HG03378 (cell line): ENCODE measurements around the gene PCMT1.
"Not testable (repeated sequence)": the region's sequence is repeated elsewhere in the genome, so short reads cannot be mapped to it uniquely, and the experiment has no call there.

Experiments used
- ATAC-seq: cut with Tn5 transposase; IDR thresholded peaks from one replicate; pipeline ENCODE4 v1.9.1; 2021; ENCODE audit warnings: mild to moderate bottlenecking, moderate library complexity; ENCODE audit not compliant: unreplicated experiment

Gene PCMT1

GRCh38 chr6:149813351-149813750 lies 63.8 kb downstream of the PCMT1 start:
- ATAC-seq, result no peak

- no peak for ATAC-seq
Observed at GRCh38 chr6:149815788-149816187, 66.2 kb downstream of the PCMT1 start.

GRCh38 chr6:149820506-149820905 lies 71.0 kb downstream of the PCMT1 start:
- ATAC-seq, result no peak

- ATAC-seq, result no peak
Observed at GRCh38 chr6:149821492-149821891, 72.0 kb downstream of the PCMT1 start.

- no peak for ATAC-seq
Observed at GRCh38 chr6:149823013-149823412, 73.5 kb downstream of the PCMT1 start.

- ATAC-seq, result no peak
Observed at GRCh38 chr6:149825292-149825691, 75.8 kb downstream of the PCMT1 start.

- no peak for ATAC-seq
Observed at GRCh38 chr6:149830731-149831307, 81.3 kb downstream of the PCMT1 start.

GRCh38 chr6:149831308-149831820 lies 81.8 kb downstream of the PCMT1 start:
- no peak for ATAC-seq

GRCh38 chr6:149833651-149834050 lies 84.1 kb downstream of the PCMT1 start:
- no peak for ATAC-seq

GRCh38 chr6:149834513-149835481 lies 85.3 kb downstream of the PCMT1 start:
- no peak for ATAC-seq

GRCh38 chr6:149840345-149841075 lies 91.0 kb downstream of the PCMT1 start:
- ATAC-seq, result no peak

GRCh38 chr6:149842331-149842730 lies 92.8 kb downstream of the PCMT1 start:
- ATAC-seq, result no peak

- no peak for ATAC-seq
Observed at GRCh38 chr6:149843051-149843633, 93.6 kb downstream of the PCMT1 start.

GRCh38 chr6:149844036-149844435 lies 94.5 kb downstream of the PCMT1 start:
- not testable (repeated sequence) for ATAC-seq

- ATAC-seq, result no peak
Observed at GRCh38 chr6:149844480-149844879, 94.9 kb downstream of the PCMT1 start.

GRCh38 chr6:149845549-149845948 lies 96.0 kb downstream of the PCMT1 start:
- no peak for ATAC-seq

- ATAC-seq, result no peak
Observed at GRCh38 chr6:149846321-149846720, 96.8 kb downstream of the PCMT1 start.

GRCh38 chr6:149847939-149848267 lies 98.4 kb downstream of the PCMT1 start:
- ATAC-seq, result no peak

GRCh38 chr6:149848343-149848742 lies 98.8 kb downstream of the PCMT1 start:
- not testable (repeated sequence) for ATAC-seq

GRCh38 chr6:149851461-149852110 lies 102.0 kb downstream of the PCMT1 start:
- ATAC-seq, result no peak

GRCh38 chr6:149852180-149852579 lies 102.6 kb downstream of the PCMT1 start:
- ATAC-seq, result no peak
